Uterus (tissue), 2 donors: ENCODE measurements around the gene RELB.

ENCODE experiments used
- POLR2A ChIP-seq, 2 donors: fragments of 450-650 bp; IDR thresholded peaks; one replicate each; pipeline ENCODE4 v1.6.1; 2016; ENCODE audit warnings: antibody characterized with exemption in 2 of 2, mild to moderate bottlenecking in 1 of 2, moderate library complexity in 1 of 2
- TF ChIP-seq, protein P1 (sequence below), 4 experiments: fragments of 200-600 bp in 2 of 4; fragments of 450-650 bp in 2 of 4; sonication (generic) in 2 of 4; IDR thresholded peaks; one replicate each; pipeline ENCODE4 v1.5.1; 2016 to 2019; ENCODE audit warnings: antibody characterized with exemption in 4 of 4, mild to moderate bottlenecking in 2 of 4, moderate library complexity in 1 of 4

- no peak for TF ChIP-seq POLR2A (IDR thresholded peaks at IDR 0.05)
- TF ChIP-seq, protein P1, sequence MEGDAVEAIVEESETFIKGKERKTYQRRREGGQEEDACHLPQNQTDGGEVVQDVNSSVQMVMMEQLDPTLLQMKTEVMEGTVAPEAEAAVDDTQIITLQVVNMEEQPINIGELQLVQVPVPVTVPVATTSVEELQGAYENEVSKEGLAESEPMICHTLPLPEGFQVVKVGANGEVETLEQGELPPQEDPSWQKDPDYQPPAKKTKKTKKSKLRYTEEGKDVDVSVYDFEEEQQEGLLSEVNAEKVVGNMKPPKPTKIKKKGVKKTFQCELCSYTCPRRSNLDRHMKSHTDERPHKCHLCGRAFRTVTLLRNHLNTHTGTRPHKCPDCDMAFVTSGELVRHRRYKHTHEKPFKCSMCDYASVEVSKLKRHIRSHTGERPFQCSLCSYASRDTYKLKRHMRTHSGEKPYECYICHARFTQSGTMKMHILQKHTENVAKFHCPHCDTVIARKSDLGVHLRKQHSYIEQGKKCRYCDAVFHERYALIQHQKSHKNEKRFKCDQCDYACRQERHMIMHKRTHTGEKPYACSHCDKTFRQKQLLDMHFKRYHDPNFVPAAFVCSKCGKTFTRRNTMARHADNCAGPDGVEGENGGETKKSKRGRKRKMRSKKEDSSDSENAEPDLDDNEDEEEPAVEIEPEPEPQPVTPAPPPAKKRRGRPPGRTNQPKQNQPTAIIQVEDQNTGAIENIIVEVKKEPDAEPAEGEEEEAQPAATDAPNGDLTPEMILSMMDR (IDR thresholded peaks at IDR 0.05) = no peak
Measured at GRCh38 chr19:45061965-45062364, 60.7 kb downstream of the RELB start.
